ENCODE measurements around the gene MYO5C.

DNA sequence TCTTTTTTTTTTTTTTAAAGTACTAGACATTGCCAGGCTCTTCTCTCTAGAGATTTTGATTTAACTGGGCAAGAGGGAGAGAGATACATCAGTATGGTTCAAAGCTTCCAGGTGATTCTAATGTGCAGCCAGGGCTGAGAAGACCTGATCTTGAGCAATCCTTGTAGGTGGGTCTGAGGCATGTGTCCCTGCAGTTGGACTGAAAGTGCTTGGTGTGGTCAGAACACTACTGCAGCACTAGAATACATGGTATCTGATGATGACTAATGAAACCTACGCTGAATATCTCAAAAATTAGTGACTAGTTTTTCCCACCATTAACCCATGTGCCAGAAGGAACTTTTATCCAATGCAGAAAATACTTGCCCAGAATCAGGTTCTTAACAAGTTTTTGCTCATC, 34.4 kb upstream of the MYO5C start:
- TF ChIP-seq TAF1 (IDR thresholded peaks at IDR 0.05; ENCODE audit: borderline replicate concordance, low read depth, low read length) (no peak), CTCF (IDR thresholded peaks at IDR 0.05 in 2 of 3, conservative IDR thresholded peaks at IDR 0.05 in 1 of 3; ENCODE audit: control insufficient read depth in 2 of 3, extremely low read depth in 1 of 3, insufficient read depth in 1 of 3, low read depth in 3 of 3, low read length in 3 of 3) (no peak), ATF7 (IDR thresholded peaks at IDR 0.05; ENCODE audit: low read depth) (no peak), FOXK2 (IDR thresholded peaks at IDR 0.05) (no peak), POLR2A (IDR thresholded peaks at IDR 0.05; ENCODE audit: low read depth, low read length) (no peak), TBL1XR1 (IDR thresholded peaks at IDR 0.05; ENCODE audit: low read depth, low read length) (no peak), CBFB (IDR thresholded peaks at IDR 0.05; ENCODE audit: low read depth) (no peak), RELA (IDR thresholded peaks at IDR 0.05; ENCODE audit: borderline replicate concordance, partially characterized antibody) (no peak), CEBPB (IDR thresholded peaks at IDR 0.05; ENCODE audit: borderline replicate concordance in 1 of 2, low read depth in 2 of 2, low read length in 2 of 2) (no peak), ATF2 (IDR thresholded peaks at IDR 0.05; ENCODE audit: low read length) (no peak)

All from GM12878 (cell line).